Measurements from ENCODE around the gene MAN2B1.

MAN2B1 gene

GRCh38 chr19:12668346-12668745 is 1.8 kb upstream of the MAN2B1 start:
- no peak for TF ChIP-seq CTCF (IDR thresholded peaks at IDR 0.05)
- no peak for DNase-seq (ENCODE audit: low spot score)
- H3K4me3 ChIP-seq: peak overlapping the region; percentile 93
- H3K27ac ChIP-seq: peak overlapping the region; percentile 92 to 94

DNA sequence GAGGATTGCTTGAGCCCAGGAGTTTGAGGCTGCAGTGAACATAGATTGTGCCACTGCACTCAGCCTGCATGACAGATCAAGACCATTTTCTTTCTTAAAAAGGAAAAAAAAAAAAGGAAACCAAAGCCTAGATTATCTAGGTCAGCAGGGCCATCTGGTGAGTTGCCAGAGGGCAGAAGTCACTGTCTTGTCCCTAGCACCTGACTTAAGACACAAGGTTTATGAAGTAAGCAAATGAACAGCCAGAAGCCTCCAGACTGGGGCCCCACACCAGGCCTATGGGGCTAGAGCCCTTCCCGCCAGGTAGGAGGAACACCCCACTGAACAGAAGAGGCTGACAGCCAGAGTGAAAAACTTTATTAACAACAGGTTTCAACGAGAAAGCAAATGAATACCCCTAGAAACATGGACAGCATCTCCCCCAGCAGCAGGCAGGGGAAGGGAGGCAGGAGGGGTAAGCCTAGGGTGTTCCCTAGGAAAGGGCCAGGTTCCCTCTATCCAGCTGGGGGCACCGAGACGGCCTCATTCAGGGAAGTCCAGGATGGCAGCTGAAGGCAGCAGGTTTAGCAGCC is 1.3 kb upstream of the MAN2B1 start:
- peak overlapping the region; percentile 93 for H3K4me3 ChIP-seq
- TF ChIP-seq CTCF (IDR thresholded peaks at IDR 0.05): no peak
- no peak for DNase-seq (ENCODE audit: low spot score)
- H3K27ac ChIP-seq: no peak overlapping the region

DNA sequence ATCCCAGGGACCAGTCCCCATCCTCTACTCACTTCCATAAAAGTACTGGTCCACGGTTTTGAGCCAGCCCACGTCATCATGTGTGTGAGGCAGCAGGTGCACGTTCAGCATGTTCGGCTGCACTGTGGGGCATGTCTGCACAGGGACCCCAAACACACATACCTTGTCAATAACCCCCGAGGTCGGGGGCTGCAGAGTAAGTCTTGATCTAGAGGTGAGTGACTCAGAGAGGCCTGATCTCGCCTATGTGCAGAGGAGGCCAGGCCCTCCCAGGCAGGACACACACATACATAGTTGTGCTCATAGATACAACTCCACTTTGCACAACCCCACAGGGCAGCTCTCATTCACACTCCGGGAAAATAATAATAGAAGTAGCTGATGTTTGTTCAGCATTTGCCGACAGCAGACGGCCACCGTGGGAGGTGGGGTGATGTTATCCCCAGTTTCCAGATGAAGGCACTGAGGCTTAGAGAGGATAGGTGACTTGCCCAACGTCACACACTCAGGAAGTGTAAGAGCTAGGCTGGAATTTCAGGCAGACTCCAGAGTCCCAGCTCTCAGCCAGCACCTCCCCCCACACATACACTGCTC is 774 bp downstream of the MAN2B1 start:
- TF ChIP-seq CTCF (IDR thresholded peaks at IDR 0.05): no peak
- no peak for DNase-seq (ENCODE audit: low spot score)
- Histone ChIP-seq H3K4me3 (peak overlapping the region; percentile 93), H3K27ac (peak overlapping the region in 1 of 2 donors; percentile 73)

- no peak for DNase-seq (ENCODE audit: low spot score)
- peak overlapping the region; percentile 93 for H3K4me3 ChIP-seq
- TF ChIP-seq CTCF (IDR thresholded peaks at IDR 0.05): no peak
- peak overlapping the region in 1 of 2 donors; percentile 9 for H3K27ac ChIP-seq
Measured at GRCh38 chr19:12665281-12665573, 1.3 kb downstream of the MAN2B1 start.

DNA sequence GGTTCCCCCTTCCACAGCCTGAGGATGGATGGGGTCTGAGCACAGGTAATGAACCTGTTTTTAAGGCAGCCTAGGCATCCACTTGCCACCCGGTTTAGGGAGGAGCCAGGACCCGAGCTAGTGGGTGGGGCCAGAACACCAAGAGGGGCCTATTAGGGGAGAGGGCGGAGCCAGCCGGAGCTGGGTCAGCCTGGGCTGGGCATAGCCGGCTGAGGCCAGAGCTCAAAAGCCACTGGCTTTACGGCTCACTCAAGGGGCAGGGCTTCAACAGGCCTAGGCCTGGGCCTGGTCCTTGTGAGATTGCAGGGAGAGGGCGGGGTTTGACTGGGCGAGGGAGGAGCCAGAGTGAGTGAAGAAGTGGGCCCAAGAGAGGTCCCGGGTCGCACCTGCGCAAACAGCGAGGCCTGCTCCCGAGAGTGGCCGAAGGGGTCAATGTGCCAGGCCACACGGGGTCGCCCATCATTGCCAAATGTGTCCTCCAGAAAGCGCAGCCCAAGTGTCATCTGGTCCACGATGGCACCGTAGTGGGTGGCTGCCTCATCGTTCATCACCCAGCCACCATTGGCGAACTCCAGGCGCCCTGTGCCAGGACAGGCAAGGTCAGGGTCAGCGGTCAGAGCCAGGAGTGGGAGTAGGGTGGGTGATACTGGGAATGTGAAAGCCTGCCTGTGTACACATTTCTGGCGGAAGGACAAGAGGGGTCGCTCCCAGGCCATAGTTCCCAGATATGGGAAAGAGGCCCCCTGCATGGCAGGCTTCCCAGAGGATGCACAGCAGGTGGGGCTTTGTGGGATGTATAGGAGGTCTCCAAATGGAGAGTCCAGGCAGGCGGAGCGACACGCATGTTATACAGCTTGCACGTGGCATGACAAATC is 1.9 kb downstream of the MAN2B1 start:
- H3K27ac ChIP-seq: no peak overlapping the region
- DNase-seq (ENCODE audit: low spot score): no peak
- TF ChIP-seq CTCF (IDR thresholded peaks at IDR 0.05): no peak
- no peak overlapping the region for H3K4me3 ChIP-seq

GRCh38 chr19:12660980-12661379 is 5.6 kb downstream of the MAN2B1 start:
- DNase-seq (ENCODE audit: low spot score): no peak
- TF ChIP-seq CTCF (IDR thresholded peaks at IDR 0.05): no peak
- Histone ChIP-seq H3K27ac (no peak overlapping the region), H3K4me3 (no peak overlapping the region)
